ENCODE results near the gene C2CD4B.

GRCh38 chr15:62138124-62138523, 27.0 kb downstream of the C2CD4B start:
- TF ChIP-seq EZH2phosphoT487 (IDR thresholded peaks at IDR 0.05; ENCODE audit: insufficient read depth, low read depth) (no peak), EZH2 (IDR thresholded peaks at IDR 0.05; ENCODE audit: insufficient read depth, poor library complexity, severe bottlenecking) (no peak)

All from GM23248 (cell line).